Measurements from ENCODE around the gene AFG1L. TPM values are rescaled to one million over a fixed set of nuclear protein-coding genes. Genes with fewer than 3 reads are reported as not detected.

AFG1L gene
- polyA plus RNA-seq, 1 of the 3 experiments (the other 2 are of a cell fraction): 0.71 TPM

DNA sequence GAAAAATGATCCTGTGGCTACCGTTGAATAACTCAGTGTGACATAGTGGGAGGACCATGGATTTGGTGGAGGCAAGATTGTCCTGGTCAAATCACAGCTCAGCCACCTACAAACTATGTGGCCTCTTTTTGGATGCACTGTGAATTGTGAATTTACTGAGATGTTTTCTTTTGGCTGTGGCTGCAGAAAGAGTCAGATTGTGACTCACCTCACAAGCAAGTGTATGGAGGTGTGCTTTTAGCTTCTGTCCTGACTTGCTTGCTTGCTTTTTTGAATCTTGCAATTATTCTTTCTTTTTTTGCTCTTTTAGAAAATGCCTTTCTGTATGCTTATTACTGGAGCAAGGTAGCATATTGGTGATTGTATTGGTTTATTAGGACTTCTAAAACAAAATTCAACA lies 143.0 kb downstream of the AFG1L start:
- TF ChIP-seq FOXM1 (IDR thresholded peaks at IDR 0.05; ENCODE audit: low read depth) (no peak), YY1 (IDR thresholded peaks at IDR 0.05; ENCODE audit: low read depth) (no peak), GABPA (IDR thresholded peaks at IDR 0.05; ENCODE audit: low read depth) (no peak), TCF12 (IDR thresholded peaks at IDR 0.05) (no peak), EP300 (IDR thresholded peaks at IDR 0.05; ENCODE audit: borderline replicate concordance in 1 of 2, low read depth in 1 of 2, low read length in 1 of 2) (no peak), RXRA (IDR thresholded peaks at IDR 0.05; ENCODE audit: borderline replicate concordance, low read depth) (no peak), TAF1 (IDR thresholded peaks at IDR 0.05; ENCODE audit: borderline replicate concordance, low read depth, low read length) (no peak), RCOR1 (IDR thresholded peaks at IDR 0.05; ENCODE audit: low read length) (no peak)
- TF ChIP-seq, protein P1, sequence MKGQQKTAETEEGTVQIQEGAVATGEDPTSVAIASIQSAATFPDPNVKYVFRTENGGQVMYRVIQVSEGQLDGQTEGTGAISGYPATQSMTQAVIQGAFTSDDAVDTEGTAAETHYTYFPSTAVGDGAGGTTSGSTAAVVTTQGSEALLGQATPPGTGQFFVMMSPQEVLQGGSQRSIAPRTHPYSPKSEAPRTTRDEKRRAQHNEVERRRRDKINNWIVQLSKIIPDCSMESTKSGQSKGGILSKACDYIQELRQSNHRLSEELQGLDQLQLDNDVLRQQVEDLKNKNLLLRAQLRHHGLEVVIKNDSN (IDR thresholded peaks at IDR 0.05; ENCODE audit: borderline replicate concordance, low read depth): no peak
- no peak for DNase-seq
- Histone ChIP-seq H3K4me3 (ENCODE audit: low read depth in 2 of 2, low read length in 1 of 2) (no peak overlapping the region), H3K9me2 (no peaks in the 10 kb centered on the region), H3K36me3 (replicated peaks in 1 of 2; ENCODE audit: control insufficient read depth in 1 of 2, insufficient read depth in 2 of 2, low read length in 1 of 2) (no peaks in the 10 kb centered on the region), H3K9me3 (no peaks in the 10 kb centered on the region), H3K27me3 (ENCODE audit: insufficient read depth) (no peaks in the 10 kb centered on the region), H3K79me2 (ENCODE audit: insufficient read depth) (no peaks in the 10 kb centered on the region), H3K4me2 (no peak overlapping the region), H2AFZ (ENCODE audit: low read depth) (no peak overlapping the region), H3K27ac (ENCODE audit: low read depth in 2 of 2, low read length in 1 of 2) (no peak overlapping the region), H4K20me1 (ENCODE audit: insufficient read depth) (no peaks in the 10 kb centered on the region), H3K4me1 (ENCODE audit: control insufficient read depth in 1 of 2, insufficient read depth in 2 of 2, low read depth in 1 of 2, low read length in 1 of 2) (no peaks in the 10 kb centered on the region), H3F3A (replicated peaks; ENCODE audit: insufficient read depth) (no peaks in the 10 kb centered on the region), H3K9ac (no peak overlapping the region)
- 86% methylated on average over 1 of the region's 1 CpG for WGBS (ENCODE audit: low lambda C conversion rate)
- ChIA-PET POLR2A (no interaction called here), CTCF (interaction anchor here (0.5 kb wide), 1 partner anchor 946 kb away, joined by 3 read pairs; no protein-coding TSS in a partner anchor)

DNA sequence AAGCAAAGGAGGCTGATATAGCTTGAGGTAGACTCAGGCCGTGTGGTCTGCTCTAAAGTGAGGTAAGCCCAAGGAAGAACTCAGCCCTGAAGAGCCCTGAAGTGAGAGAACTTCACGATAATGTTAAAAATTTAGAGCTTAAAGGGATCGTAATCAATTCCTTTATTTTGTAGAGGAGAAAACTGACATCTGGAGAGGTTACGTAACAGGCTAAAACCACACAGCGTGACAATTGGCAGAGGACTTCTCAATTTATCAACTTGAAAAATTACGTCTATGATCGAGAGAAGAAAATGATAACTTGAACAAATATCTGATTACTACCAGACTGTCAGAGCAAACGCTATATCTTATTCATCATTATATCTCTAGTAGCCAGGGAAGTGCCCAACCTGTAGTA lies 144.1 kb downstream of the AFG1L start:
- TF ChIP-seq SMC3 (IDR thresholded peaks at IDR 0.05; ENCODE audit: low read depth, low read length): no peak
- TF ChIP-seq, protein P2, sequence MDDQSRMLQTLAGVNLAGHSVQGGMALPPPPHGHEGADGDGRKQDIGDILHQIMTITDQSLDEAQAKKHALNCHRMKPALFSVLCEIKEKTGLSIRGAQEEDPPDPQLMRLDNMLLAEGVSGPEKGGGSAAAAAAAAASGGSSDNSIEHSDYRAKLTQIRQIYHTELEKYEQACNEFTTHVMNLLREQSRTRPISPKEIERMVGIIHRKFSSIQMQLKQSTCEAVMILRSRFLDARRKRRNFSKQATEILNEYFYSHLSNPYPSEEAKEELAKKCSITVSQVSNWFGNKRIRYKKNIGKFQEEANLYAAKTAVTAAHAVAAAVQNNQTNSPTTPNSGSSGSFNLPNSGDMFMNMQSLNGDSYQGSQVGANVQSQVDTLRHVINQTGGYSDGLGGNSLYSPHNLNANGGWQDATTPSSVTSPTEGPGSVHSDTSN (IDR thresholded peaks at IDR 0.05): no peak
- TF ChIP-seq YY1 (IDR thresholded peaks at IDR 0.05; ENCODE audit: low read depth): no peak
- TF ChIP-seq RAD21 (IDR thresholded peaks at IDR 0.05; ENCODE audit: low read length): no peak
- no peak overlapping the region for H2AFZ ChIP-seq (ENCODE audit: low read depth)
- H3K4me1 ChIP-seq (ENCODE audit: control insufficient read depth in 1 of 2, insufficient read depth in 2 of 2, low read depth in 1 of 2, low read length in 1 of 2): no peaks in the 10 kb centered on the region
- no peak overlapping the region for H3K27ac ChIP-seq (ENCODE audit: low read depth in 2 of 2, low read length in 1 of 2)
- H3K79me2 ChIP-seq (ENCODE audit: insufficient read depth): no peaks in the 10 kb centered on the region
- H3K27me3 ChIP-seq (ENCODE audit: insufficient read depth): no peaks in the 10 kb centered on the region
- H3K9ac ChIP-seq: no peak overlapping the region
- no peaks in the 10 kb centered on the region for H4K20me1 ChIP-seq (ENCODE audit: insufficient read depth)
- no peak overlapping the region for H3K4me2 ChIP-seq
- no peaks in the 10 kb centered on the region for H3K9me2 ChIP-seq
- CTCF ChIA-PET: interaction anchor here (1.1 to 1.6 kb wide), 2 partner anchors 9 to 29 kb away, joined by 3 to 4 read pairs; no protein-coding TSS in a partner anchor
- no peaks in the 10 kb centered on the region for H3F3A ChIP-seq (replicated peaks; ENCODE audit: insufficient read depth)
- H3K36me3 ChIP-seq (replicated peaks in 1 of 2; ENCODE audit: control insufficient read depth in 1 of 2, insufficient read depth in 2 of 2, low read length in 1 of 2): no peaks in the 10 kb centered on the region
- POLR2A ChIA-PET: no interaction called here
- H3K4me3 ChIP-seq (ENCODE audit: low read depth in 2 of 2, low read length in 1 of 2): no peak overlapping the region
- 88% methylated on average over 8 of the region's 8 CpGs for WGBS (ENCODE audit: low lambda C conversion rate)
- H3K9me3 ChIP-seq: no peaks in the 10 kb centered on the region
- no peak for DNase-seq

DNA sequence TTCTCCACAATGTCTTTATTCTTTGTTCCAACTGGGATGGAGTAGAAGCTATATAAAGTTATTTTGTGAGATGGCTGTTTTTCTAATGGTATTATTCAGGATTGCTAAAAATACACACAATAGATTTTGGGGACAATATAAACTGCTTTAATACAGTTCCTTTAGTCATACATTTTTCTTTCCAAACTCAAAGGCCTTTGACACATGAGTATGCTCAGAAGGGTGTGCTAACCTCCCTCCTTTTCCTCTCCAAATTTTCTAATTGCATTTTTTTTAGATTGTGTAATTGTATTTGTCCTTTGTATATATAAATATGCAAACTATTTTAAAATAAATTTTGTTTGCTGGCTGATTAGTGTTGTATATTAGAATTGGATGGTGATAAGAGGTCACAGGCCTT lies 146.3 kb downstream of the AFG1L start:
- Histone ChIP-seq H3K4me1 (ENCODE audit: control insufficient read depth in 1 of 2, insufficient read depth in 2 of 2, low read depth in 1 of 2, low read length in 1 of 2) (no peaks in the 10 kb centered on the region), H3K27ac (ENCODE audit: low read depth in 2 of 2, low read length in 1 of 2) (no peak overlapping the region), H3K4me2 (no peak overlapping the region), H4K20me1 (ENCODE audit: insufficient read depth) (no peaks in the 10 kb centered on the region), H3K36me3 (replicated peaks in 1 of 2; ENCODE audit: control insufficient read depth in 1 of 2, insufficient read depth in 2 of 2, low read length in 1 of 2) (no peaks in the 10 kb centered on the region), H3K4me3 (ENCODE audit: low read depth in 2 of 2, low read length in 1 of 2) (no peak overlapping the region), H3K9me3 (no peaks in the 10 kb centered on the region), H3K79me2 (ENCODE audit: insufficient read depth) (no peaks in the 10 kb centered on the region), H2AFZ (ENCODE audit: low read depth) (no peak overlapping the region), H3F3A (replicated peaks; ENCODE audit: insufficient read depth) (no peaks in the 10 kb centered on the region), H3K9me2 (no peaks in the 10 kb centered on the region), H3K27me3 (ENCODE audit: insufficient read depth) (no peaks in the 10 kb centered on the region), H3K9ac (no peak overlapping the region)
- DNase-seq: no peak
- ChIA-PET CTCF (no interaction called here), POLR2A (no interaction called here)
- TF ChIP-seq FOSL2 (IDR thresholded peaks at IDR 0.05; ENCODE audit: borderline replicate concordance, low read depth) (no peak), FOXM1 (IDR thresholded peaks at IDR 0.05; ENCODE audit: low read depth) (no peak), MEF2A (IDR thresholded peaks at IDR 0.05; ENCODE audit: borderline replicate concordance, low read depth) (no peak), RFX5 (IDR thresholded peaks at IDR 0.05; ENCODE audit: low read length) (no peak), JUND (IDR thresholded peaks at IDR 0.05) (no peak), ELF1 (IDR thresholded peaks at IDR 0.05) (no peak), GATA2 (CRISPR knock-in tag; IDR thresholded peaks at IDR 0.05) (no peak), SIN3A (IDR thresholded peaks at IDR 0.05; ENCODE audit: borderline replicate concordance, low read depth, low read length) (no peak), NFIC (IDR thresholded peaks at IDR 0.05; ENCODE audit: borderline replicate concordance) (no peak), TEAD4 (IDR thresholded peaks at IDR 0.05; ENCODE audit: borderline replicate concordance, insufficient read depth) (no peak)
- TF ChIP-seq, protein P3, sequence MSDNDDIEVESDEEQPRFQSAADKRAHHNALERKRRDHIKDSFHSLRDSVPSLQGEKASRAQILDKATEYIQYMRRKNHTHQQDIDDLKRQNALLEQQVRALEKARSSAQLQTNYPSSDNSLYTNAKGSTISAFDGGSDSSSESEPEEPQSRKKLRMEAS (IDR thresholded peaks at IDR 0.05; ENCODE audit: low read depth): no peak
- TF ChIP-seq, protein P4, sequence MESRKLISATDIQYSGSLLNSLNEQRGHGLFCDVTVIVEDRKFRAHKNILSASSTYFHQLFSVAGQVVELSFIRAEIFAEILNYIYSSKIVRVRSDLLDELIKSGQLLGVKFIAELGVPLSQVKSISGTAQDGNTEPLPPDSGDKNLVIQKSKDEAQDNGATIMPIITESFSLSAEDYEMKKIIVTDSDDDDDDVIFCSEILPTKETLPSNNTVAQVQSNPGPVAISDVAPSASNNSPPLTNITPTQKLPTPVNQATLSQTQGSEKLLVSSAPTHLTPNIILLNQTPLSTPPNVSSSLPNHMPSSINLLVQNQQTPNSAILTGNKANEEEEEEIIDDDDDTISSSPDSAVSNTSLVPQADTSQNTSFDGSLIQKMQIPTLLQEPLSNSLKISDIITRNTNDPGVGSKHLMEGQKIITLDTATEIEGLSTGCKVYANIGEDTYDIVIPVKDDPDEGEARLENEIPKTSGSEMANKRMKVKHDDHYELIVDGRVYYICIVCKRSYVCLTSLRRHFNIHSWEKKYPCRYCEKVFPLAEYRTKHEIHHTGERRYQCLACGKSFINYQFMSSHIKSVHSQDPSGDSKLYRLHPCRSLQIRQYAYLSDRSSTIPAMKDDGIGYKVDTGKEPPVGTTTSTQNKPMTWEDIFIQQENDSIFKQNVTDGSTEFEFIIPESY (IDR thresholded peaks at IDR 0.05; ENCODE audit: borderline replicate concordance, low read depth): no peak

All from SK-N-SH (cell line).